ENCODE data around the gene C1orf198. TPM values are rescaled to one million over a fixed set of nuclear protein-coding genes. Genes with fewer than 3 reads are reported as not detected.

The C1orf198 gene
- total RNA-seq, 1 donor from 2014 or later = 225 TPM

GRCh38 chr1:230827081-230827681 is 41.1 kb downstream of the C1orf198 start:
- no peak overlapping the region for H3K4me3 ChIP-seq
- H3K4me1 ChIP-seq = peaks cover 24 to 58% of the 10 kb centered on the region in 2 donors
- peak in 1 of 2 donors; percentile 70 for DNase-seq (ENCODE audit: low spot score in 2 of 2)
- no peaks in the 10 kb centered on the region for H3K27me3 ChIP-seq
- H3K9me3 ChIP-seq = no peaks in the 10 kb centered on the region
- peak overlapping the region; percentile 90 to 94 for H3K27ac ChIP-seq
- intact Hi-C loops (cut with DNase I) = no loop called here
- no peaks in the 10 kb centered on the region for H3K36me3 ChIP-seq
- TF ChIP-seq, protein P1, sequence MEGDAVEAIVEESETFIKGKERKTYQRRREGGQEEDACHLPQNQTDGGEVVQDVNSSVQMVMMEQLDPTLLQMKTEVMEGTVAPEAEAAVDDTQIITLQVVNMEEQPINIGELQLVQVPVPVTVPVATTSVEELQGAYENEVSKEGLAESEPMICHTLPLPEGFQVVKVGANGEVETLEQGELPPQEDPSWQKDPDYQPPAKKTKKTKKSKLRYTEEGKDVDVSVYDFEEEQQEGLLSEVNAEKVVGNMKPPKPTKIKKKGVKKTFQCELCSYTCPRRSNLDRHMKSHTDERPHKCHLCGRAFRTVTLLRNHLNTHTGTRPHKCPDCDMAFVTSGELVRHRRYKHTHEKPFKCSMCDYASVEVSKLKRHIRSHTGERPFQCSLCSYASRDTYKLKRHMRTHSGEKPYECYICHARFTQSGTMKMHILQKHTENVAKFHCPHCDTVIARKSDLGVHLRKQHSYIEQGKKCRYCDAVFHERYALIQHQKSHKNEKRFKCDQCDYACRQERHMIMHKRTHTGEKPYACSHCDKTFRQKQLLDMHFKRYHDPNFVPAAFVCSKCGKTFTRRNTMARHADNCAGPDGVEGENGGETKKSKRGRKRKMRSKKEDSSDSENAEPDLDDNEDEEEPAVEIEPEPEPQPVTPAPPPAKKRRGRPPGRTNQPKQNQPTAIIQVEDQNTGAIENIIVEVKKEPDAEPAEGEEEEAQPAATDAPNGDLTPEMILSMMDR (IDR thresholded peaks at IDR 0.05) = no peak

- TF ChIP-seq, protein P1 (IDR thresholded peaks at IDR 0.05) = no peak
- peak in 1 of 2 donors; percentile 47 for DNase-seq (ENCODE audit: low spot score in 2 of 2)
- Histone ChIP-seq H3K4me1 (peaks cover 24 to 51% of the 10 kb centered on the region in 2 donors), H3K4me3 (peak overlapping the region; percentile 24 to 32), H3K27ac (peak overlapping the region; percentile 90 to 94), H3K36me3 (no peaks in the 10 kb centered on the region), H3K9me3 (no peaks in the 10 kb centered on the region), H3K27me3 (no peaks in the 10 kb centered on the region)
- intact Hi-C loops (cut with DNase I) = no loop called here
These were observed 42.0 kb downstream of the C1orf198 start for GRCh38 chr1:230826166-230826875.

- Histone ChIP-seq H3K4me3 (peak overlapping the region; percentile 24 to 32), H3K27ac (peak overlapping the region; percentile 90 to 94)
These were observed 42.6 kb downstream of the C1orf198 start for GRCh38 chr1:230825761-230826160.

GRCh38 chr1:230824919-230825721 is 43.2 kb downstream of the C1orf198 start:
- Histone ChIP-seq H3K4me1 (peaks cover 24 to 51% of the 10 kb centered on the region in 2 donors), H3K36me3 (no peaks in the 10 kb centered on the region), H3K9me3 (no peaks in the 10 kb centered on the region), H3K4me3 (peak overlapping the region; percentile 24 to 32), H3K27me3 (no peaks in the 10 kb centered on the region), H3K27ac (peak overlapping the region; percentile 90 to 94)
- DNase-seq (ENCODE audit: low spot score in 2 of 2) = peak in 1 of 2 donors; percentile 66
- intact Hi-C loops (cut with DNase I) = loop anchor here (1.0 to 2.0 kb wide), 4 partner anchors 18 to 74 kb away; partner anchors contain the start of gene C1orf198
- TF ChIP-seq, protein P1 (IDR thresholded peaks at IDR 0.05) = no peak

More at GRCh38 chr1:230825761-230826160, 42.6 kb downstream of the C1orf198 start:
- TF ChIP-seq, protein P1 (IDR thresholded peaks at IDR 0.05) = no peak
- Histone ChIP-seq H3K27me3 (no peaks in the 10 kb centered on the region), H3K9me3 (no peaks in the 10 kb centered on the region), H3K36me3 (no peaks in the 10 kb centered on the region), H3K4me1 (peaks cover 24 to 51% of the 10 kb centered on the region in 2 donors)
- intact Hi-C loops (cut with DNase I) = loop anchor here (1.0 to 2.0 kb wide), 4 partner anchors 19 to 73 kb away; partner anchors contain the start of gene C1orf198
- DNase-seq (ENCODE audit: low spot score in 2 of 2) = peak in 1 of 2 donors; percentile 74

DNA sequence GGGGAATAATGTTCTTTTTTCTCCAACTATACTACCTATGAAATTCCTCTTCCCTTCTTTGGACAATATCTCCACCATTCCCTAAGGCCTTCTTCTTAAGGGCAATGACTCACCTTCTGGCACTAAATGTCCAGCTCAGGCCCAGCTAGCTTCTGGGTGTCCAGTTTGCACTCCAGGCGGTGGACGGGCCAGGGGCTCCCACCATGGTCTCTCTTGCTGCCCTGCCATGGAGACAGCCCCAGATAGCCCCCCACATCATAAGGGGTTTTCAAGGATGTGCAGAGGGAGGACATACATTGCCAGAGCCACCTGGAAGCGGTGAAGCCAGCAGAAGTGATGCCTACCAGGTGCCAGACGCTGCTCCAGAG is 43.8 kb downstream of the C1orf198 start:
- peak in 1 of 2 donors; percentile 78 for DNase-seq (ENCODE audit: low spot score in 2 of 2)
- Histone ChIP-seq H3K4me3 (peak overlapping the region in 1 of 2 donors; percentile 28), H3K27me3 (no peaks in the 10 kb centered on the region), H3K27ac (peak overlapping the region; percentile 90 to 94), H3K36me3 (no peaks in the 10 kb centered on the region), H3K9me3 (no peaks in the 10 kb centered on the region), H3K4me1 (peaks cover 24 to 51% of the 10 kb centered on the region in 2 donors)
- TF ChIP-seq, protein P1 (IDR thresholded peaks at IDR 0.05) = no peak
- intact Hi-C loops (cut with DNase I) = loop anchor here (2.0 kb wide), 3 partner anchors 18 to 74 kb away; no protein-coding TSS in a partner anchor
